AG09319 (cell line): ENCODE data around the gene COMMD9.
A peak's percentile ranks its signal among the peaks of the same experiment; 100 is the strongest.

Experiments used
- DNase-seq: peaks from one replicate; pipeline ENCODE4 v3.0.0-alpha.2; 2010; ENCODE audit warnings: low read depth; ENCODE audit errors: extremely low read depth
- CTCF ChIP-seq: IDR thresholded peaks from 2 replicates; pipeline ENCODE4 v1.5.1; 2011; ENCODE audit warnings: low read depth, mild to moderate bottlenecking, inconsistent platforms, low read length, moderate library complexity

The COMMD9 gene

DNA sequence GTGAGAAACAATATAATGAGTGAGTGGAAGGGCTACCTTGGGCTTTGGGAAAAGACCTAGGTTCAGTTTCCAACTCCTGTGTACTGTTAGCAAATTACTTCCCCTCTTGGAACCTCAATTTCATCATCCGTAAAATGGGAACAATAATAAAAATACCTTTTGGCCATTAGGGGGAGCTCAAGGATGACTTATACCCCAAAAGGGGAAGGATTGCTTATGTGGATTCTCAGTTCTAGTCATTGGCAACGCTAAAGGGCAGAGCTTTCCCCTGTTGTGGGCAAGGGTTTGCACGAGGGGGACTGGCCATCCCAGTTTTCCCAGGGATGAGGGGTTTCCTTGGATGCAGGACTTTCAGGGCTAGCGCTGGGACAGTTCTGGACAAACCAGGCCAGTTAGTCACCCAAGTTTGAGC is 3.1 kb upstream of the COMMD9 start:
- peak; percentile 27 for TF ChIP-seq CTCF
- peak; percentile 19 for DNase-seq

- TF ChIP-seq CTCF = no peak
- no peak for DNase-seq
These were observed 590 bp downstream of the COMMD9 start for GRCh38 chr11:36288442-36289225.

- no peak for TF ChIP-seq CTCF
- no peak for DNase-seq
These were observed 6.3 kb downstream of the COMMD9 start for GRCh38 chr11:36282926-36283325.

- DNase-seq = no peak
- TF ChIP-seq CTCF = no peak
These were observed 7.4 kb downstream of the COMMD9 start for GRCh38 chr11:36281850-36282249.

DNA sequence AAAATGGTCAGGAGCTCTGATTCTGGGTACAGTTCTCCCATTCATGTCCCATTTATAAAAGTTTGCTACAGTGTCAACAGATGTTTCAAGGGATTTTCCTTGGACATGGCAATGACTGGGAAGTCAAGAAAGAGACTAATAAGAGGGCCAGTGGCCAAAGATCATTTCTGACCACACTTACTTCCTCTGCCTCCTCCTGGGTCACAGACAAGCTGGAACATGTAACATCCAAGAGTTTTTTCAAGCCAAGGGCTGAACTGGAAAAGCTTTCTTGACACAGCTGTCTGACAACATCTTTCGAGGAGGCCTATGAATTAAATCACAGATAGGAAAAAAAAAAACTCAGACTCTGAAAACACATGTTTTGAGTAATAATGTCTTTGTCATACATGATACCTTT is 8.7 kb downstream of the COMMD9 start:
- DNase-seq = no peak
- no peak for TF ChIP-seq CTCF

GRCh38 chr11:36278531-36279282 is 10.5 kb downstream of the COMMD9 start:
- no peak for TF ChIP-seq CTCF
- no peak for DNase-seq

DNA sequence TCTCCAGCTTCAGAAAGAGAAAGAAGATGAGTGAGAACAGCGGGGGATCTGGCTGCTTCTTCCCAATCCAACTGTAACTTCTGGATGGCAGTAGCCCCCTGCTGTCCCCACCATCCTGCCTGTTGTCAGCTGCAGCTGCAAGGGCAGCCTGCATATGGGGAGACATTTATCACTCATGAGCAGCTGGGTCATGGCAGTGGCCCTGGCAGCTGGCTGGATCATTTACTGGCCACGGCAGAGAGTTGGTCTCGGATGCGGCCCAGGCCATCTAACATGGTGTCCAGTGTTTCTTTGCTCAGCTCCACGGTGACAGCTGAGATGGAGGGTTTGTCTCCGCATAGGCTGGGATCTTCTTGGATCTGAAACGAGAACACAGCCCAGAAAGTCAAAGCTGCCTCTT is 14.8 kb downstream of the COMMD9 start:
- TF ChIP-seq CTCF = no peak
- DNase-seq = no peak
